Measurements from ENCODE around the gene EN2. TPM values are rescaled to one million over a fixed set of nuclear protein-coding genes. Genes with fewer than 3 reads are reported as not detected.

EN2 gene
- total and polyA plus RNA-seq, 10 of the 15 experiments (the other 5 are each of a cell fraction or from before 2014, with no cell fraction given): not detected

DNA sequence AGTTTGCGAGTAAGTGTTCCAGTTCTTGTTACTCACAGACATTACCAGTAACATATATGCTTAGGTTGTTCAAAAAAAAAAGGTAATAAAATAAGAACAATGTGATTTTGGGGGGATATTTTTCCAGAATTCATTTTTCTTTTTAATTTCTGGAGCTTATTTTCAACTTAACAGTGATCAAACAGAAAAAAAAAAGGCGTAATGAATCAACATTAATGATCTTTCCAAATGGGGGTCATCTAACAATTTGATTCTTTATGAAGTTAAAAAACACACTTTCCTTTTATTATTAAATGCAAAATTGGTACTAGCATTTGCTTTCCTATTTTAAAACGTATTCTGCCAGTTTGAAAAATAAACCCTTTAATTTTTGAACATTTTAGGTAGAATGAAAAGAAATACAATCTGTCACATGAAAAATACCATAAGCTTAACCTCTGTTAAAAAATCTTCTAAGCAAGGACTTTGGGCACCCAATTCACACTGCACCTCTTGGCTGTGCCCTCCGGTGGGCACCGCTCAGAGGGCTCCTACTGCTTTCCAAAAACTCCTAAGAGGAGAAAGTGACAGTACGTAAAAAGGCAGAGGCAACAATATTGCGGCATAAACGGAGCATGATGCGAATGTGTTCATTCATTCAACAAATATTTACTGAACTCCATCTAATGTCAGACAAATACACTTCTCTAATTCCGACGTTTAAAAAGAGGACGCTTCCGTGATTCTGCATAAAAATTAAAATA lies 55.8 kb downstream of the EN2 start (continued):
- TF ChIP-seq ATF7 (IDR thresholded peaks at IDR 0.05; ENCODE audit: low read depth) (no peak), KLF5 (IDR thresholded peaks at IDR 0.05; ENCODE audit: partially characterized antibody) (no peak), RELA (IDR thresholded peaks at IDR 0.05; ENCODE audit: borderline replicate concordance, partially characterized antibody) (no peak), HCFC1 (IDR thresholded peaks at IDR 0.05; ENCODE audit: low read length) (no peak)

DNA sequence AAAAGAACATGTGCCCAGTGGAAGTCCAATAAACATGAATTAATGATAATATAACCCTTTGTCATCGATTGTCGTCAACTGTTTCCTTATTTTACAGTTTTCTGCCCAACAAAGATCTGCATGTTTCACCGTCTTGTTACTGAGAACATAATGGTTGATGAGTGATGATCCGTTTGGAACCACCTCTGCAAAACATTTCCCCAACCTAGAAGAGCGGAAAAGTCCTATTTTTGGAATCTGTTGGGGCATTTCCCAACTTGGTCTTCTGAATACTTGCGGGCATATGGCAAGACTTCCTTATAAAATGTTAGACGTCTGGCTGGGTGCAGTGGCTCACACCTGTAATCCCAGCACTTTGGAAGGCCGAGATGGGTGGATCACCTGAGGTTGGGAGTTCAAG lies 56.4 kb downstream of the EN2 start:
- Histone ChIP-seq H3K36me3 (ENCODE audit: control insufficient read depth in 2 of 2, insufficient read depth in 2 of 2, low read length in 1 of 2) (no peaks in the 10 kb centered on the region), H3K4me2 (ENCODE audit: control insufficient read depth, insufficient read depth) (no peak overlapping the region), H3K4me1 (ENCODE audit: control insufficient read depth, insufficient read depth, low read length) (no peaks in the 10 kb centered on the region), H4K20me1 (ENCODE audit: control insufficient read depth, insufficient read depth) (no peaks in the 10 kb centered on the region), H3K4me3 (no peak overlapping the region), H2AFZ (ENCODE audit: control insufficient read depth, low read depth, low read length) (no peak overlapping the region), H3K27me3 (replicated peaks in 1 of 2; ENCODE audit: control insufficient read depth in 2 of 2, insufficient read depth in 2 of 2, low read length in 1 of 2) (peaks cover 6 to 10% of the 10 kb centered on the region in 2 experiments; a peak in 3 of 4 replicates), H3K79me2 (ENCODE audit: control insufficient read depth, insufficient read depth, low read length) (no peaks in the 10 kb centered on the region), H3K9me3 (replicated peaks; ENCODE audit: control insufficient read depth, insufficient read depth, low read length) (no peaks in the 10 kb centered on the region; the same call in 2 of the 3 replicates), H3K9ac (ENCODE audit: control insufficient read depth, insufficient read depth, low read length) (no peak overlapping the region), H3K27ac (ENCODE audit: control insufficient read depth, insufficient read depth) (no peak overlapping the region)
- intact Hi-C loops (cut with micrococcal nuclease; ENCODE audit: unreplicated experiment) (no loop called here), in situ Hi-C loops (cut with MboI) (no loop called here)
- POLR2A ChIA-PET: no interaction called here
- TF ChIP-seq KDM1A (IDR thresholded peaks at IDR 0.05; ENCODE audit: borderline replicate concordance): no peak
- no peak for TF ChIP-seq YY1 (IDR thresholded peaks at IDR 0.05; ENCODE audit: low read depth, low read length)
- no peak for TF ChIP-seq NBN (IDR thresholded peaks at IDR 0.05)
- no peak for TF ChIP-seq MAX (IDR thresholded peaks at IDR 0.05; ENCODE audit: low read depth, low read length)
- TF ChIP-seq SRF (IDR thresholded peaks at IDR 0.05; ENCODE audit: low read depth in 2 of 2, low read length in 2 of 2): no peak
- no peak for TF ChIP-seq BACH1 (IDR thresholded peaks at IDR 0.05; ENCODE audit: borderline replicate concordance)
- no peak for TF ChIP-seq ZNF274 (IDR thresholded peaks at IDR 0.05; ENCODE audit: insufficient read depth, insufficient read length)
- TF ChIP-seq ETV6 (conservative IDR thresholded peaks at IDR 0.05 in 1 of 2, IDR thresholded peaks at IDR 0.05 in 1 of 2; ENCODE audit: borderline replicate concordance in 1 of 2, low read depth in 1 of 2): no peak
- no peak for TF ChIP-seq YBX1 (IDR thresholded peaks at IDR 0.05)
- BruUV-seq (replicated peaks): no TSS peak
- FAIRE-seq (no peak), DNase-seq (ENCODE audit: low read depth, low spot score) (no peak), ATAC-seq (no peak)
- 47% methylated on average over 8 of the region's 8 CpGs for WGBS (ENCODE audit: insufficient coverage, insufficient replicate concordance, low lambda C conversion rate, missing lambda C conversion rate)
- CTCF ChIA-PET: no interaction called here
- RAD21 ChIA-PET (ENCODE audit: unreplicated experiment): no interaction called here
- SMC1A ChIA-PET (ENCODE audit: uncharacterized antibody, unreplicated experiment): no interaction called here

Other genes starting within 250 kb of the EN2 start
- gene INSIG1, start 160.3 kb upstream of the EN2 start, total RNA-seq (2014; rRNA removed): 156 and 187 TPM in 2 replicates
- 97.0 and 103 TPM in 2 replicates for gene INSIG1, start 160.3 kb upstream of the EN2 start, total RNA-seq (2014; rRNA removed; fragmentation: Illumina TruSeq; extraction: Trizol)
- 119 and 131 TPM in 2 replicates for gene INSIG1, start 160.3 kb upstream of the EN2 start, total RNA-seq (2021)
- 168 and 196 TPM in 2 replicates for gene INSIG1, start 160.3 kb upstream of the EN2 start, polyA plus RNA-seq (2011; rRNA removed)
- gene INSIG1, start 160.3 kb upstream of the EN2 start, polyA plus RNA-seq (2014; fragmentation: Illumina TruSeq; extraction: Trizol): 85.2 and 108 TPM in 2 replicates
- gene INSIG1, start 160.3 kb upstream of the EN2 start, polyA plus RNA-seq (2014; fragmentation: Nextera tagmentation; extraction: Ambion mirVana): 10 to 100 TPM; 29.6 to 43.4 TPM
- 128 and 136 TPM in 2 replicates for gene INSIG1, start 160.3 kb upstream of the EN2 start, polyA plus RNA-seq (2014; rRNA removed)
- 10 to 100 TPM; 65.6 to 66.1 TPM for gene INSIG1, start 160.3 kb upstream of the EN2 start, polyA plus RNA-seq (2016; fragmentation: Nextera tagmentation; extraction: Ambion mirVana)
- not detected in 2 replicates for gene CNPY1, start 88.4 kb downstream of the EN2 start, total RNA-seq (2014; rRNA removed)
- not detected in 2 replicates for gene CNPY1, start 88.4 kb downstream of the EN2 start, total RNA-seq (2014; rRNA removed; fragmentation: Illumina TruSeq; extraction: Trizol)
- gene CNPY1, start 88.4 kb downstream of the EN2 start, total RNA-seq (2021): not detected in 2 replicates
- not detected in 2 replicates for gene CNPY1, start 88.4 kb downstream of the EN2 start, polyA plus RNA-seq (2011; rRNA removed)
- gene CNPY1, start 88.4 kb downstream of the EN2 start, polyA plus RNA-seq (2014; fragmentation: Illumina TruSeq; extraction: Trizol): not detected in 2 replicates
- not detected for gene CNPY1, start 88.4 kb downstream of the EN2 start, polyA plus RNA-seq (2014; fragmentation: Nextera tagmentation; extraction: Ambion mirVana)
- 0.04 TPM in 1 of 2 replicates, not detected in the other for gene CNPY1, start 88.4 kb downstream of the EN2 start, polyA plus RNA-seq (2014; rRNA removed)
- gene CNPY1, start 88.4 kb downstream of the EN2 start, polyA plus RNA-seq (2016; fragmentation: Nextera tagmentation; extraction: Ambion mirVana): not detected
- 24.6 and 27.2 TPM in 2 replicates for gene RBM33, start 186.5 kb downstream of the EN2 start, total RNA-seq (2014; rRNA removed)
- gene RBM33, start 186.5 kb downstream of the EN2 start, total RNA-seq (2014; rRNA removed; fragmentation: Illumina TruSeq; extraction: Trizol): 22.2 and 23.6 TPM in 2 replicates
- 62.0 and 67.2 TPM in 2 replicates for gene RBM33, start 186.5 kb downstream of the EN2 start, total RNA-seq (2021)
- 17.4 and 22.6 TPM in 2 replicates for gene RBM33, start 186.5 kb downstream of the EN2 start, polyA plus RNA-seq (2011; rRNA removed)
- gene RBM33, start 186.5 kb downstream of the EN2 start, polyA plus RNA-seq (2014; fragmentation: Illumina TruSeq; extraction: Trizol): 21.9 and 26.1 TPM in 2 replicates
- gene RBM33, start 186.5 kb downstream of the EN2 start, polyA plus RNA-seq (2014; fragmentation: Nextera tagmentation; extraction: Ambion mirVana): 1 to 10 TPM; 4.7 to 5.6 TPM
- gene RBM33, start 186.5 kb downstream of the EN2 start, polyA plus RNA-seq (2014; rRNA removed): 25.1 and 32.9 TPM in 2 replicates
- 10 to 100 TPM; 55.5 to 60.3 TPM for gene RBM33, start 186.5 kb downstream of the EN2 start, polyA plus RNA-seq (2016; fragmentation: Nextera tagmentation; extraction: Ambion mirVana)